GM08714 (cell line): ENCODE measurements around the gene KANSL1L.

Experiments
- H3K4me3 ChIP-seq: fragments of 200-500 bp; sonication (Bioruptor generic); 2 replicates; pipeline ENCODE4 v1.5.1; 2014; ENCODE audit warnings: mild to moderate bottlenecking, low read length, inconsistent platforms
- ZNF274 ChIP-seq: IDR thresholded peaks from 2 replicates; pipeline ENCODE4 v1.6.1; 2012; ENCODE audit warnings: mild to moderate bottlenecking, low read depth, low read length

Gene KANSL1L

DNA sequence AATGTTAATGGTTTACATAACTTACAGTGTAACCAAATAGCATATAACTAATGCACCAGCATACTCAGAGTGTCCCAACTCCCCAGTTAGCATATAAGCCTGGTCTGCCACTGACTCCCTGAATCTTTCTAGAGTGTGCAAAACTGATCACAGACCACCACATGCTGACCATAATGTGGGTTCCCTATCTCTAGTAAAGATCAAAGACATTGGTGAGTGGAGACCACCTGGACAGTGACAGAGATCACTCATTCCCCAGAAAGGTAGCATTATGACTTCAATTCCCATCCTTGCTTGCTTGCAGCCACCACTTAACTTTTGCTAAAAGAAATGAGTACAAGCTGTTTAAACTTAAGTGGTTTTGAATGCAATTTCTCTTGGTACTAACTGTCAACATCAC is 39.0 kb downstream of the KANSL1L start:
- H3K4me3 ChIP-seq: no peak overlapping the region
- TF ChIP-seq ZNF274: no peak

DNA sequence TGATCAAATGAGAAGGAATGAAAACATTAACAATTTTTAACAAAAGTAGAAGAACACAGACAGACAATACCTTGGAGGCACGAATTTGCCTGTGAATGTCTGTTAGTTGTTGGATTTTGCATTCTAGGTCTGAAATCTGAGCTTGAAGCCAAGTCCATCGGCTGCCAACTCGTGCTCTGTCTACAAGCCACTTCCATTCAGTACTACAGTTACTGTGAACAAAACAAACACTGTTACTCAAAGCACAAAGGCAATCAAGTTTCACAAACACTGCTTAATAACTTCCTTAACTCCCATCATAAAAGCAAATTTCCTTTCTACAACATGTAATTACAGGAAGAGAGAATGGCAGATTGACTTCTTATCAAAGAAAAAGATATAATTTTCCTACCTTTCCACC is 42.2 kb downstream of the KANSL1L start:
- H3K4me3 ChIP-seq: no peak overlapping the region
- no peak for TF ChIP-seq ZNF274

GRCh38 chr2:210113614-210114235 is 57.5 kb downstream of the KANSL1L start:
- no peak for TF ChIP-seq ZNF274
- no peak overlapping the region for H3K4me3 ChIP-seq

- no peak for TF ChIP-seq ZNF274
- no peak overlapping the region for H3K4me3 ChIP-seq
Measured at GRCh38 chr2:210112871-210113270, 58.3 kb downstream of the KANSL1L start.

DNA sequence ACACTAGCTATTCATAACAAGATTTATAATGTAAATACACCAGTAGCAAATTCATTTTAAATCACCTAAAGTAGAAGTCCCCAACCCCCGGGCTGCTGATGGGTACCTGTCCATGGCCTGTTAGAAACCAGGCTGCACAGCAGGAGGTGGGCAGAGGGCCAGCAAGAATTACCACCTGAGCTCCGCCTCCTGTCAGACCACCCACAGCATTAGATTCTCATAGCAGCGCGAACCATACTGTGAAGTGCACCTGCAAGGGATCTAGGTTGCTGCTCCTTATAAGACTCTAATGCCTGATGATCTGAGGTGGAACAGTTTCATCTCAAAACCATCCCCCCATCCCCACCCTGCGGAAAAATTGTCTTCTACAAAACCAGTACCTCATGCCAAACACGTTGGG is 71.3 kb downstream of the KANSL1L start:
- no peak for TF ChIP-seq ZNF274
- H3K4me3 ChIP-seq: no peak overlapping the region

GRCh38 chr2:210094787-210095186 is 76.4 kb downstream of the KANSL1L start:
- no peak for TF ChIP-seq ZNF274

GRCh38 chr2:210092791-210093190 is 78.4 kb downstream of the KANSL1L start:
- no peak for TF ChIP-seq ZNF274
- no peak overlapping the region for H3K4me3 ChIP-seq

More at GRCh38 chr2:210094787-210095186, 76.4 kb downstream of the KANSL1L start:
- H3K4me3 ChIP-seq: no peak overlapping the region

GRCh38 chr2:210086930-210087329 is 84.3 kb downstream of the KANSL1L start:
- TF ChIP-seq ZNF274: no peak

GRCh38 chr2:210086292-210086691 is 84.9 kb downstream of the KANSL1L start:
- no peak overlapping the region for H3K4me3 ChIP-seq
- no peak for TF ChIP-seq ZNF274

More at GRCh38 chr2:210086930-210087329, 84.3 kb downstream of the KANSL1L start:
- H3K4me3 ChIP-seq: no peak overlapping the region

GRCh38 chr2:210072922-210073509 is 98.2 kb downstream of the KANSL1L start:
- no peak for TF ChIP-seq ZNF274

DNA sequence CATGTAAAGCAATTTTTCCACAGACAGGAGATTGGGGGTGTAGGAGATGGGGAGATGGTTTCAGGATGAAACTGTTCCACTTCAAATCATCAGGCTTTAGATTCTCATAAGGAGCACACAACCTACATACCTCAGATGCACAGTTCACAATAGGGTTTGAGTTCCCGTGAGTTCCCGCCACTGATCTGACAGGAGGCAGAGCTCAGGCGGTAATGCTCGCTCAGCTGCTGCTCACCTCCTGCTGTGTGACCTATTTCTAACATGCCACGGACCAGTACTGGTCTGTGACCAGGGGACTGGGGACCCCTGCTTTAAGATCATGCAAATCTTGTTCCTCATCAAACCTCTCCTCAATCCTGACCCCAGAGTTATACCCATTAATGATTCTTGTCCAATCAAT is 98.7 kb downstream of the KANSL1L start:
- TF ChIP-seq ZNF274: no peak
- no peak overlapping the region for H3K4me3 ChIP-seq

More at GRCh38 chr2:210072922-210073509, 98.2 kb downstream of the KANSL1L start:
- no peak overlapping the region for H3K4me3 ChIP-seq

DNA sequence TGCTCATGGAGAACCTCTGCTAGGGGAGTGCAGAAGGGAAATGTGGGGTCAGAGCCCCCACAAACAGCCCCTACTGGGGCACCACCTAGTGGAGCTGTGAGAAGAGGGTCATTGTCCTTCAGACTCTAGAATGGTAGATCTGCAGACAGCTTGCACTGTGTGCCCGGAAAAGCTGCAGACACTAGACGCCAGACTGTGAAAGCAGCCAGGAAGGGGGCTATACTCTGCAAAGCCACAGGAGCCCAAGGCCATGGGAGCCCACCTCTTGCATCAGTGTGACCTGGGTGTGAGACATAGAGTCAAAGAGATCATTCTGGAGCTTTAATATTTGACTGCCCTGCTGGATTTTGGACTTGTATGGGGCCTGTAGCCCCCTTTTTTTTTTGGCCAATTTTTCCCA is 107.9 kb downstream of the KANSL1L start:
- H3K4me3 ChIP-seq: no peak overlapping the region
- no peak for TF ChIP-seq ZNF274

DNA sequence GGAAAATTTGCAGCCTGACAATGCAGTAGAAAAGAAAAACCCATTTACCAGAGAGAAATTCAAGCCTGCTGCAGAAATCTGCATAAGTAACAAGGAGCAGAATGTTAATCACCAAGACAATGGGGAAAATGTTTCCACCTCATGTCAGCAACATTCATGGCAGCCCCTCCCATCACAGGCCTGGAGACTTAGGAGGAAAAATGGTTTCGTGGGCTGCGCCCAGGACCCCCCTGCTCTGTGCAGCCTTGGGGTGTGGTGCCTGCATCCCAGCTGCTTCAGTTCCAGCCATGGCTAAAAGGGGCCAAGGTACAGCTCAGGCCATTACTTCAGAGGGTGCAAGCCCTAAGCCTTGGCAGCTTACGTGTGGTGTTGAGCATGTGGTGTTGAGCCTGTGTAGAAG is 115.4 kb downstream of the KANSL1L start:
- no peak for TF ChIP-seq ZNF274
- no peak overlapping the region for H3K4me3 ChIP-seq

- TF ChIP-seq ZNF274: no peak
- no peak overlapping the region for H3K4me3 ChIP-seq
Measured at GRCh38 chr2:210054696-210055095, 116.5 kb downstream of the KANSL1L start.

DNA sequence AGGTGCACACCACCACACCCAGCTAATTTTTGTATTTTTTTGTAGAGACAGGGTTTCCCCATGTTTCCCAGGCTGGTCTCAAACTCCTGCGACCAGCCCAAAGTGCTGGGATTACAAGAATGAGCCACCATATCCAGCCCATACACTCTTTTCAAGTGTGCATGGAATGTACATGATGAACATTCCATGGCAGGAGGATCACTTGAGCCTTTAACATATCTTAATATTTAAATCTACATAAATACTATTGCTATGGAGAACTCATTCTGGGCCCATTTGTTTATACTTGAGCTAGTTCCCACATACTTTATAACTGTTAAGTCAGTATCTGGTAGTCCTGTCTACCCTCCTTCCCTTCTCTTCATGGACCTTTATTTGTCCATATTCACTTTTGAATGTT is 120.3 kb downstream of the KANSL1L start:
- no peak for TF ChIP-seq ZNF274
- H3K4me3 ChIP-seq: no peak overlapping the region

GRCh38 chr2:210049831-210050230 is 121.4 kb downstream of the KANSL1L start:
- TF ChIP-seq ZNF274: no peak
- H3K4me3 ChIP-seq: no peak overlapping the region
